Subcutaneous abdominal adipose tissue (tissue), 5 donors: ENCODE results near the gene ST3GAL3.

Experiments
- H3K27ac ChIP-seq: one replicate; pipeline ENCODE4 v1.7.0; 2013; ENCODE audit warnings: low read depth, mild to moderate bottlenecking, inconsistent platforms, low read length, moderate library complexity
- H3K27me3 ChIP-seq, 5 donors: one replicate each; pipeline ENCODE4 v1.7.0; 2013; ENCODE audit warnings: low read length in 5 of 5, inconsistent platforms in 1 of 5; ENCODE audit not compliant: control insufficient read depth in 5 of 5, insufficient read depth in 4 of 5
- H3K36me3 ChIP-seq, 5 donors: one replicate each; pipeline ENCODE4 v1.7.0; 2013; ENCODE audit warnings: low read length in 5 of 5; ENCODE audit not compliant: control insufficient read depth in 5 of 5, insufficient read depth in 5 of 5
- H3K4me1 ChIP-seq, 5 donors: one replicate each; pipeline ENCODE4 v1.7.0; 2013; ENCODE audit warnings: low read length in 5 of 5, mild to moderate bottlenecking in 3 of 5, moderate library complexity in 1 of 5; ENCODE audit not compliant: control insufficient read depth in 5 of 5, insufficient read depth in 5 of 5
- H3K4me3 ChIP-seq, 5 donors: one replicate each; pipeline ENCODE4 v1.7.0; 2013; ENCODE audit warnings: low read length in 5 of 5, low read depth in 1 of 5
- H3K9ac ChIP-seq, 5 donors: one replicate each; pipeline ENCODE4 v1.7.0; 2013; ENCODE audit warnings: low read length in 5 of 5, mild to moderate bottlenecking in 4 of 5, moderate library complexity in 3 of 5
- H3K9me3 ChIP-seq, 5 donors: one replicate each; pipeline ENCODE4 v1.7.0; 2013; ENCODE audit warnings: low read length in 5 of 5; ENCODE audit not compliant: control insufficient read depth in 5 of 5
- donor health status: healthy.
- donor health status: healthy.
- donor health status: healthy.
- donor health status: healthy.
- donor health status: healthy.

The ST3GAL3 gene

GRCh38 chr1:43912607-43913006 is 205.3 kb downstream of the ST3GAL3 start:
- H3K4me1 ChIP-seq: peaks cover 0 to 7% (median 0%) of the 10 kb centered on the region in 5 donors
- no peaks in the 10 kb centered on the region for H3K9me3 ChIP-seq
- H3K4me3 ChIP-seq: no peak overlapping the region
- no peak overlapping the region for H3K27ac ChIP-seq
- H3K9ac ChIP-seq: no peak overlapping the region
- H3K27me3 ChIP-seq: no peaks in the 10 kb centered on the region
- H3K36me3 ChIP-seq: peaks cover 0 to 28% (median 12%) of the 10 kb centered on the region in 5 donors

- H3K27me3 ChIP-seq: no peaks in the 10 kb centered on the region
- H3K4me3 ChIP-seq: no peak overlapping the region
- H3K27ac ChIP-seq: no peak overlapping the region
- H3K9ac ChIP-seq: no peak overlapping the region
- peaks cover 0 to 7% (median 0%) of the 10 kb centered on the region in 5 donors for H3K4me1 ChIP-seq
- H3K9me3 ChIP-seq: no peaks in the 10 kb centered on the region
- H3K36me3 ChIP-seq: peaks cover 0 to 24% (median 9%) of the 10 kb centered on the region in 5 donors
Observed at GRCh38 chr1:43913051-43913501, 205.7 kb downstream of the ST3GAL3 start.

DNA sequence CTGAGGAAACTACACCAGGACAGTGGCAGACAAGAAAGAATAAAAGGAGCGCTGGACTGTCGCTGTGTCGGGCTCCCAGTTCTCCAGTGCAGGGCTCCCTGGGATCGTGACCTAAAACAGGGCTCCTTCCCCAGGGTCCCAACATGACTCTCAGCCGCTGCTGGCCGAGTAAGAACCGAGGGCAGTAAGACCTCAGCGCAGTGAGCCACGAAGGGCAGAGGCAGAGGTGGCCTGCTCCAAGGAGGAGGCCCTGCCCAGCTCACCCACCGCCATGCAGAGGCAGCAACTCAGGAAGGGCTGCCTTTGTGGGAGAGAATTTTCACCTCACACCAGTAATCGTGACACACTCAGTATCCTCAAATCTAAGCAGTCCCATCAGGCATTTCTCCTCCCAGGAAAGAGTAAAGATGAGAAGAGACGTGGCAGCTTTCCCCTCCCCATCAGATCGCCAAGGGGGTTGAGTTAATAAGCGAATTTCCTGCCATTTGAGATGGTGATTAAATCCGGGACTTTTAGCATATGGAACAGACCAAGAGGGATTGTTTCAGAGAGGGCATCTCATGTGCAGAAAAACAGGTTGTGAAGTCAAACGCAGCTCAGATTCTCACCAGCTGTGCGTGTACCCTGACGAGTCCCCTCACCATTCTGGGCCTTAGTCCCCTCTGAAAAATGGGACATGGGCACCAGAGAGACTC is 206.5 kb downstream of the ST3GAL3 start:
- Histone ChIP-seq H3K4me1 (peaks cover 0 to 7% (median 0%) of the 10 kb centered on the region in 5 donors), H3K4me3 (no peak overlapping the region), H3K9ac (no peak overlapping the region), H3K36me3 (peaks cover 0 to 23% (median 9%) of the 10 kb centered on the region in 5 donors), H3K27ac (no peak overlapping the region), H3K27me3 (no peaks in the 10 kb centered on the region), H3K9me3 (no peaks in the 10 kb centered on the region)

GRCh38 chr1:43914576-43915525 is 207.5 kb downstream of the ST3GAL3 start:
- Histone ChIP-seq H3K4me1 (peaks cover 0 to 7% (median 0%) of the 10 kb centered on the region in 5 donors), H3K9ac (no peak overlapping the region), H3K4me3 (no peak overlapping the region), H3K36me3 (peaks cover 0 to 16% (median 9%) of the 10 kb centered on the region in 5 donors), H3K9me3 (no peaks in the 10 kb centered on the region), H3K27ac (no peak overlapping the region), H3K27me3 (no peaks in the 10 kb centered on the region)

- H3K27ac ChIP-seq: no peak overlapping the region
- no peaks in the 10 kb centered on the region for H3K27me3 ChIP-seq
- no peak overlapping the region for H3K4me3 ChIP-seq
- no peaks in the 10 kb centered on the region for H3K9me3 ChIP-seq
- H3K4me1 ChIP-seq: peaks cover 0 to 3% (median 0%) of the 10 kb centered on the region in 5 donors
- peaks cover 0 to 30% (median 8%) of the 10 kb centered on the region in 5 donors for H3K36me3 ChIP-seq
- H3K9ac ChIP-seq: no peak overlapping the region
Observed at GRCh38 chr1:43919906-43920305, 212.6 kb downstream of the ST3GAL3 start.

DNA sequence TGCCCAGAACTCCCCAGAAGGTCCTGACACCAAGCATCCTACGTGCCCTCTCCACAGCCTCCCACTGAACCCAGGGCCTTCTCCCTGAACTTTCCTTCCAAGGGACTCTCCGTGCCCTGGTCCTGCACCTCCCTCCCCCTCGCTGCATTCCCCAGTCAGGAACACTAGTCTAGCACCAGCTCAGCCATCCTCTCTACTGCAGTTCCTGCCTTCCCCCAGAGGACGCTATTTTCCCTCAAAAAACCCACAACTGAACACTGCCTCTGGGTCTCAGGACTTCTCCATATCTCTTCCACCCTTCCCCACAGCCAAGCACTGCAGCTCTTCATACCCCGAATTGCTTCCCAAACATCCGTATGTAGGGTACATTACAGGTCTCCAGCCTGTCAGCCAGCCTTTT is 213.7 kb downstream of the ST3GAL3 start:
- H3K9ac ChIP-seq: no peak overlapping the region
- no peaks in the 10 kb centered on the region for H3K4me1 ChIP-seq
- H3K9me3 ChIP-seq: no peaks in the 10 kb centered on the region
- no peak overlapping the region for H3K27ac ChIP-seq
- H3K36me3 ChIP-seq: peaks cover 0 to 39% (median 16%) of the 10 kb centered on the region in 5 donors
- H3K4me3 ChIP-seq: no peak overlapping the region
- H3K27me3 ChIP-seq: no peaks in the 10 kb centered on the region

DNA sequence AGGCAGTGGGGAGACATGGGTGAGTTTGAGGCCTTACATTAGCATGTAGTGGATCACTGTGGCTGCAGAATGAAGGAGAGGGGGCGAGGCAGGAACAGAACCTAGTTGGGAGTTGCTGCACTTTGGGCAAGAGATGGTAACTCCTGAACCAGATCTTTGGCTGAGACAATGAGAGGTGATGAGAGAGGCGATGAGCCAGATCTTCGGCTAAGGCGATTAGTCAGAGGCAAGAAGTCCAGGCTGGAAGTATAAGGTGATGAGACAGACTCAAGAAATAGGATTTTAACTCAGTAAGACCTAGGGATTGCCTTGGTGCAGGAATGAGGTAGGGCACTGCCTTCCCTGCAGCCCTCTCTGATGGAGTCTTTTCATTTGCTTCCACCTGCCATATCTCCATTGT is 217.2 kb downstream of the ST3GAL3 start:
- no peak overlapping the region for H3K27ac ChIP-seq
- no peak overlapping the region for H3K9ac ChIP-seq
- H3K36me3 ChIP-seq: peaks cover 0 to 48% (median 17%) of the 10 kb centered on the region in 5 donors
- no peak overlapping the region for H3K4me3 ChIP-seq
- no peaks in the 10 kb centered on the region for H3K9me3 ChIP-seq
- no peaks in the 10 kb centered on the region for H3K4me1 ChIP-seq
- H3K27me3 ChIP-seq: no peaks in the 10 kb centered on the region

GRCh38 chr1:43925846-43926245 is 218.5 kb downstream of the ST3GAL3 start:
- H3K4me1 ChIP-seq: no peaks in the 10 kb centered on the region
- no peak overlapping the region for H3K4me3 ChIP-seq
- H3K36me3 ChIP-seq: peaks cover 0 to 47% (median 20%) of the 10 kb centered on the region in 5 donors
- no peaks in the 10 kb centered on the region for H3K9me3 ChIP-seq
- H3K9ac ChIP-seq: no peak overlapping the region
- no peaks in the 10 kb centered on the region for H3K27me3 ChIP-seq
- no peak overlapping the region for H3K27ac ChIP-seq

GRCh38 chr1:43930168-43930948 is 223.0 kb downstream of the ST3GAL3 start:
- Histone ChIP-seq H3K4me1 (peaks cover 0 to 18% (median 16%) of the 10 kb centered on the region in 5 donors), H3K27ac (no peak overlapping the region), H3K4me3 (no peak overlapping the region), H3K27me3 (peaks cover 13 to 29% (median 23%) of the 10 kb centered on the region in 5 donors), H3K9me3 (no peaks in the 10 kb centered on the region), H3K36me3 (peaks cover 0 to 28% (median 15%) of the 10 kb centered on the region in 5 donors), H3K9ac (no peak overlapping the region)
